CD14-positive monocyte (primary cell): Measurements from ENCODE around the gene UBR3. TPM values are rescaled to one million over a fixed set of nuclear protein-coding genes. Genes with fewer than 3 reads are reported as not detected.
A peak's percentile ranks its signal among the peaks of the same experiment; 100 is the strongest.

Experiments
- DNase-seq, 3 donors: peaks; one replicate each; pipeline ENCODE4 v3.0.0-alpha.2; 2011 to 2022
- H2AFZ ChIP-seq: 2 replicates; pipeline ENCODE4 v1.6.0; 2012; ENCODE audit warnings: mild to moderate bottlenecking, low read depth, low read length, inconsistent platforms; ENCODE audit not compliant: insufficient read depth, poor library complexity, severe bottlenecking
- H3K27ac ChIP-seq, 2 donors: 1 replicate in 1 of 2; 2 replicates in 1 of 2; pipeline ENCODE4 v1.5.1; 2012 to 2013; ENCODE audit warnings: low read length in 2 of 2, control low read depth in 1 of 2, inconsistent platforms in 1 of 2, low read depth in 1 of 2, mild to moderate bottlenecking in 1 of 2
- H3K27me3 ChIP-seq, 2 donors: one replicate each; pipeline versions ENCODE4 v1.6.0 to v1.6.1; 2011 to 2013; ENCODE audit warnings: low read length in 2 of 2; ENCODE audit not compliant: control insufficient read depth in 2 of 2, insufficient read depth in 2 of 2
- H3K36me3 ChIP-seq, 2 donors: replicated peaks in 1 of 2; 1 replicate in 1 of 2; 2 replicates in 1 of 2; pipeline versions ENCODE4 v1.5.1 to v1.6.1; 2012 to 2013; ENCODE audit warnings: low read length in 2 of 2, control low read depth in 1 of 2, inconsistent platforms in 1 of 2, mild to moderate bottlenecking in 1 of 2; ENCODE audit not compliant: insufficient read depth in 2 of 2, control insufficient read depth in 1 of 2
- H3K4me1 ChIP-seq, 2 donors: 1 replicate in 1 of 2; 2 replicates in 1 of 2; pipeline versions ENCODE4 v1.5.1 to v1.6.1; 2012 to 2013; ENCODE audit warnings: low read length in 2 of 2, control low read depth in 1 of 2, inconsistent platforms in 1 of 2, mild to moderate bottlenecking in 1 of 2, moderate library complexity in 1 of 2; ENCODE audit not compliant: insufficient read depth in 2 of 2, control insufficient read depth in 1 of 2
- H3K4me2 ChIP-seq: replicated peaks from 2 replicates; pipeline ENCODE3; 2012; ENCODE audit warnings: low read length, moderate library complexity, mild to moderate bottlenecking; ENCODE audit not compliant: poor library complexity, severe bottlenecking; ENCODE audit errors: extremely low read depth
- H3K4me3 ChIP-seq, 3 experiments: fragments of 200-600 bp in 1 of 3; sonication (generic) in 1 of 3; replicated peaks in 1 of 3; 1 replicate in 2 of 3; 2 replicates in 1 of 3; pipeline ENCODE4 v1.5.1; 2011 to 2013; ENCODE audit warnings: low read length in 3 of 3, mild to moderate bottlenecking in 3 of 3, control low read depth in 2 of 3, low read depth in 2 of 3, inconsistent platforms in 1 of 3, moderate library complexity in 1 of 3
- H3K79me2 ChIP-seq: 2 replicates; pipeline ENCODE4 v1.6.0; 2012; ENCODE audit warnings: mild to moderate bottlenecking, control low read depth, inconsistent platforms, low read length, moderate library complexity; ENCODE audit not compliant: insufficient read depth
- H3K9ac ChIP-seq: 2 replicates; pipeline ENCODE4 v1.6.0; 2017; ENCODE audit warnings: low read length, mild to moderate bottlenecking; ENCODE audit not compliant: insufficient read depth, poor library complexity, severe bottlenecking
- H3K9me3 ChIP-seq, 2 donors: replicated peaks in 1 of 2; 1 replicate in 1 of 2; 2 replicates in 1 of 2; pipeline versions ENCODE4 v1.5.1 to v1.6.1; 2012 to 2013; ENCODE audit warnings: low read length in 2 of 2, control low read depth in 1 of 2; ENCODE audit not compliant: control insufficient read depth in 1 of 2, insufficient read depth in 1 of 2
- H4K20me1 ChIP-seq: 2 replicates; pipeline ENCODE4 v1.6.0; 2012; ENCODE audit warnings: mild to moderate bottlenecking, low read length, control low read depth, moderate library complexity; ENCODE audit not compliant: insufficient read depth
- H3K27ac Mint-ChIP-seq, 7 donors: one replicate each; pipeline ENCODE4 v1.8.0; 2020; ENCODE audit warnings: mild to moderate bottlenecking in 7 of 7, mixed read lengths in 7 of 7, moderate library complexity in 6 of 7, inconsistent platforms in 2 of 7
- H3K27me3 Mint-ChIP-seq, 3 donors: one replicate each; pipeline ENCODE4 v1.8.0; 2021 to 2022; ENCODE audit warnings: low read depth in 3 of 3, mild to moderate bottlenecking in 3 of 3, mixed read lengths in 3 of 3, moderate library complexity in 3 of 3, inconsistent platforms in 1 of 3
- H3K36me3 Mint-ChIP-seq, 2 donors: one replicate each; pipeline ENCODE4 v1.8.0; 2020; ENCODE audit warnings: mixed read lengths in 2 of 2, inconsistent platforms in 1 of 2, mild to moderate bottlenecking in 1 of 2
- H3K4me1 Mint-ChIP-seq: one replicate; pipeline ENCODE4 v1.8.0; 2020; ENCODE audit warnings: mild to moderate bottlenecking, mixed read lengths
- H3K4me3 Mint-ChIP-seq, 2 donors: one replicate each; pipeline ENCODE4 v1.8.0; 2020; ENCODE audit warnings: mild to moderate bottlenecking in 2 of 2, mixed read lengths in 2 of 2, moderate library complexity in 1 of 2
- H3K9me3 Mint-ChIP-seq, 7 donors: one replicate each; pipeline ENCODE4 v1.8.0; 2020 to 2022; ENCODE audit warnings: mixed read lengths in 7 of 7, mild to moderate bottlenecking in 6 of 7, moderate library complexity in 6 of 7, inconsistent platforms in 2 of 7
- WGBS: methylation state at CpG from one replicate; pipeline ENCODE4 v1.1.5; 2013; ENCODE audit warnings: missing lambda C conversion rate; ENCODE audit not compliant: insufficient coverage; 5-methylcytosine and 5-hydroxymethylcytosine counted together
- intact Hi-C, 2 donors: fragments of 100-400 bp; cut with micrococcal nuclease; formaldehyde crosslinking; loops; one replicate each; pipeline versions ENCODE4 v1.15.0 to v1.15.1; 2023
- polyA plus RNA-seq, 3 donors: library from polyadenylated mRNA; depleted of rRNA in 1 of 3; unstranded in 2 of 3; stranded (reverse) in 1 of 3; fragments of 300-500 nt in 2 of 3; fragments of >200 nt in 1 of 3; fragmentation: Illumina TruSeq in 2 of 3; gene quantifications; 1 replicate in 2 of 3; 2 replicates in 1 of 3; pipeline ENCODE4 v1.2.3, GENCODE V29; 2012 to 2021
- TF ChIP-seq, protein P1 (sequence below): fragments of 200-600 bp; IDR thresholded peaks from one replicate; pipeline ENCODE4 v1.8.0; 2022; ENCODE audit warnings: antibody characterized with exemption, mild to moderate bottlenecking

UBR3 gene
- polyA plus RNA-seq, 3 donors, result 4.3 to 10.7 (median 4.7) TPM

GRCh38 chr2:169909376-169909775 lies 82.1 kb downstream of the UBR3 start:
- H3K27ac Mint-ChIP-seq, result peak overlapping the region in 1 of 7 donors; percentile 35
- H3K4me1 Mint-ChIP-seq, result no peaks in the 10 kb centered on the region
- no peak overlapping the region for H3K4me3 ChIP-seq
- H3K27me3 ChIP-seq, result no peaks in the 10 kb centered on the region
- no peaks in the 10 kb centered on the region for H4K20me1 ChIP-seq
- no peak overlapping the region for H2AFZ ChIP-seq
- no peak overlapping the region for H3K4me2 ChIP-seq
- H3K36me3 ChIP-seq, result peaks cover 29 to 48% of the 10 kb centered on the region in 2 donors
- H3K9me3 ChIP-seq, result no peaks in the 10 kb centered on the region
- no peak overlapping the region for H3K9ac ChIP-seq
- no peak overlapping the region for H3K4me3 Mint-ChIP-seq
- intact Hi-C loops, result no loop called here
- no peak overlapping the region for H3K27ac ChIP-seq
- no peaks in the 10 kb centered on the region for H3K79me2 ChIP-seq
- DNase-seq, result no peak
- no peaks in the 10 kb centered on the region for H3K9me3 Mint-ChIP-seq
- no peaks in the 10 kb centered on the region for H3K27me3 Mint-ChIP-seq
- no peaks in the 10 kb centered on the region for H3K4me1 ChIP-seq
- H3K36me3 Mint-ChIP-seq, result peaks cover 48 to 54% of the 10 kb centered on the region in 2 donors
- TF ChIP-seq, protein P1, sequence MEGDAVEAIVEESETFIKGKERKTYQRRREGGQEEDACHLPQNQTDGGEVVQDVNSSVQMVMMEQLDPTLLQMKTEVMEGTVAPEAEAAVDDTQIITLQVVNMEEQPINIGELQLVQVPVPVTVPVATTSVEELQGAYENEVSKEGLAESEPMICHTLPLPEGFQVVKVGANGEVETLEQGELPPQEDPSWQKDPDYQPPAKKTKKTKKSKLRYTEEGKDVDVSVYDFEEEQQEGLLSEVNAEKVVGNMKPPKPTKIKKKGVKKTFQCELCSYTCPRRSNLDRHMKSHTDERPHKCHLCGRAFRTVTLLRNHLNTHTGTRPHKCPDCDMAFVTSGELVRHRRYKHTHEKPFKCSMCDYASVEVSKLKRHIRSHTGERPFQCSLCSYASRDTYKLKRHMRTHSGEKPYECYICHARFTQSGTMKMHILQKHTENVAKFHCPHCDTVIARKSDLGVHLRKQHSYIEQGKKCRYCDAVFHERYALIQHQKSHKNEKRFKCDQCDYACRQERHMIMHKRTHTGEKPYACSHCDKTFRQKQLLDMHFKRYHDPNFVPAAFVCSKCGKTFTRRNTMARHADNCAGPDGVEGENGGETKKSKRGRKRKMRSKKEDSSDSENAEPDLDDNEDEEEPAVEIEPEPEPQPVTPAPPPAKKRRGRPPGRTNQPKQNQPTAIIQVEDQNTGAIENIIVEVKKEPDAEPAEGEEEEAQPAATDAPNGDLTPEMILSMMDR, result no peak

- H3K36me3 Mint-ChIP-seq, result peaks cover 57 to 59% of the 10 kb centered on the region in 2 donors
- no peaks in the 10 kb centered on the region for H3K27me3 ChIP-seq
- no peaks in the 10 kb centered on the region for H4K20me1 ChIP-seq
- no peak overlapping the region for H3K4me3 ChIP-seq
- H3K27me3 Mint-ChIP-seq, result no peaks in the 10 kb centered on the region
- H3K4me1 Mint-ChIP-seq, result no peaks in the 10 kb centered on the region
- no peaks in the 10 kb centered on the region for H3K9me3 Mint-ChIP-seq
- H3K9me3 ChIP-seq, result no peaks in the 10 kb centered on the region
- H2AFZ ChIP-seq, result no peak overlapping the region
- H3K79me2 ChIP-seq, result no peaks in the 10 kb centered on the region
- WGBS, result 100% methylated on average over 3 of the region's 7 CpGs
- no peak for DNase-seq
- no peak overlapping the region for H3K27ac Mint-ChIP-seq
- H3K27ac ChIP-seq, result no peak overlapping the region
- no peak overlapping the region for H3K4me3 Mint-ChIP-seq
- H3K4me1 ChIP-seq, result no peaks in the 10 kb centered on the region
- intact Hi-C loops, result no loop called here
- no peak overlapping the region for H3K9ac ChIP-seq
- peaks cover 31 to 48% of the 10 kb centered on the region in 2 donors for H3K36me3 ChIP-seq
- TF ChIP-seq, protein P1, result no peak
- H3K4me2 ChIP-seq, result no peak overlapping the region
These were observed 83.0 kb downstream of the UBR3 start for GRCh38 chr2:169910109-169910799.
